Activated CD4-positive, alpha-beta T cell treated with anti-CD3 and anti-CD28 coated beads, Interleukin-2, amount 50 U/mL, for 48 hours (primary cell): Measurements from ENCODE around the gene ERMP1.
"Not testable (repeated sequence)": the region's sequence is repeated elsewhere in the genome, so short reads cannot be mapped to it uniquely, and the experiment has no call there.

Source experiments
- DNase-seq, 2 experiments: peaks; one replicate each; pipeline ENCODE4 v3.0.0-alpha.2; 2020

ERMP1 gene

GRCh38 chr9:5817862-5818261 is 15.1 kb downstream of the ERMP1 start:
- no peak for DNase-seq

- no peak for DNase-seq
These were observed 17.5 kb downstream of the ERMP1 start for GRCh38 chr9:5815461-5815860.

- DNase-seq, result no peak
These were observed 19.1 kb downstream of the ERMP1 start for GRCh38 chr9:5813824-5814223.

GRCh38 chr9:5811751-5812150 is 21.2 kb downstream of the ERMP1 start:
- no peak for DNase-seq

GRCh38 chr9:5805478-5805877 is 27.4 kb downstream of the ERMP1 start:
- no peak for DNase-seq

GRCh38 chr9:5801739-5802113 is 31.2 kb downstream of the ERMP1 start:
- no peak for DNase-seq

- no peak for DNase-seq
These were observed 31.8 kb downstream of the ERMP1 start for GRCh38 chr9:5800969-5801738.

- DNase-seq, result not testable (repeated sequence)
These were observed 32.5 kb downstream of the ERMP1 start for GRCh38 chr9:5800378-5800777.

- DNase-seq, result no peak
These were observed 33.6 kb downstream of the ERMP1 start for GRCh38 chr9:5799314-5799713.

GRCh38 chr9:5798581-5798980 is 34.3 kb downstream of the ERMP1 start:
- no peak for DNase-seq

GRCh38 chr9:5796298-5796697 is 36.6 kb downstream of the ERMP1 start:
- DNase-seq, result no peak

- no peak for DNase-seq
These were observed 39.1 kb downstream of the ERMP1 start for GRCh38 chr9:5793812-5794211.

- DNase-seq, result no peak
These were observed 41.0 kb downstream of the ERMP1 start for GRCh38 chr9:5791870-5792269.

- DNase-seq, result no peak
These were observed 42.0 kb downstream of the ERMP1 start for GRCh38 chr9:5790923-5791322.

- no peak for DNase-seq
These were observed 43.4 kb downstream of the ERMP1 start for GRCh38 chr9:5789489-5789888.

- DNase-seq, result no peak
These were observed 45.1 kb downstream of the ERMP1 start for GRCh38 chr9:5787759-5788302.

- DNase-seq, result no peak
These were observed 45.7 kb downstream of the ERMP1 start for GRCh38 chr9:5787220-5787619.

- DNase-seq, result no peak
These were observed 46.4 kb downstream of the ERMP1 start for GRCh38 chr9:5786370-5787127.

- no peak for DNase-seq
These were observed 48.2 kb downstream of the ERMP1 start for GRCh38 chr9:5784526-5785315.

- no peak for DNase-seq
These were observed 48.9 kb downstream of the ERMP1 start for GRCh38 chr9:5783982-5784381.

- DNase-seq, result not testable (repeated sequence)
These were observed 49.5 kb downstream of the ERMP1 start for GRCh38 chr9:5783420-5783819.

GRCh38 chr9:5779705-5780218 is 53.2 kb downstream of the ERMP1 start:
- not testable (repeated sequence) for DNase-seq

GRCh38 chr9:5778805-5779204 is 54.1 kb downstream of the ERMP1 start:
- DNase-seq, result no peak
